Spleen (tissue), 11 donors: Measurements from ENCODE around the gene MMAB. TPM values are rescaled to one million over a fixed set of nuclear protein-coding genes. Genes with fewer than 3 reads are reported as not detected.

Experiments
- DNase-seq: peaks from one replicate; pipeline ENCODE4 v3.0.0-alpha.2; 2020
- H3K27ac ChIP-seq, 8 donors: fragments of 200-600 bp; sonication (generic) in 7 of 8; 1 replicate in 4 of 8; 2 replicates in 4 of 8; pipeline versions ENCODE4 v1.5.0 to v1.8.0; 2016 to 2021; ENCODE audit warnings: inconsistent platforms in 4 of 8, mild to moderate bottlenecking in 4 of 8, moderate library complexity in 1 of 8
- H3K27me3 ChIP-seq, 7 donors: fragments of 200-600 bp; sonication (generic) in 6 of 7; replicated peaks in 1 of 7; 1 replicate in 4 of 7; 2 replicates in 3 of 7; pipeline versions ENCODE4 v1.5.0 to v1.8.0; 2016 to 2021; ENCODE audit warnings: inconsistent platforms in 3 of 7, mild to moderate bottlenecking in 1 of 7
- H3K36me3 ChIP-seq, 6 donors: fragments of 200-600 bp; sonication (generic) in 5 of 6; 1 replicate in 4 of 6; 2 replicates in 2 of 6; pipeline versions ENCODE4 v1.5.0 to v1.8.0; 2016 to 2021; ENCODE audit warnings: inconsistent platforms in 2 of 6
- H3K4me1 ChIP-seq, 6 donors: fragments of 200-600 bp; sonication (generic) in 5 of 6; 1 replicate in 3 of 6; 2 replicates in 3 of 6; pipeline versions ENCODE4 v1.5.0 to v1.8.0; 2016 to 2021; ENCODE audit warnings: inconsistent platforms in 3 of 6
- H3K4me3 ChIP-seq, 8 donors: fragments of 200-600 bp; sonication (generic) in 7 of 8; 1 replicate in 4 of 8; 2 replicates in 4 of 8; pipeline versions ENCODE4 v1.5.0 to v1.8.0; 2016 to 2021; ENCODE audit warnings: inconsistent platforms in 4 of 8, mild to moderate bottlenecking in 4 of 8, moderate library complexity in 2 of 8
- H3K9me3 ChIP-seq, 8 donors: fragments of 200-600 bp; sonication (generic) in 7 of 8; 1 replicate in 4 of 8; 2 replicates in 4 of 8; pipeline versions ENCODE4 v1.5.0 to v1.8.0; 2016 to 2021; ENCODE audit warnings: inconsistent platforms in 4 of 8
- POLR2A ChIP-seq, 3 donors: fragments of 450-650 bp; IDR thresholded peaks; one replicate each; pipeline ENCODE4 v1.5.1; 2017; ENCODE audit warnings: antibody characterized with exemption in 3 of 3, mild to moderate bottlenecking in 1 of 3
- POLR2AphosphoS5 ChIP-seq, 3 donors: sonication (generic); formaldehyde crosslinking; IDR thresholded peaks; one replicate each; pipeline ENCODE4 v1.5.1; 2017; ENCODE audit warnings: antibody characterized with exemption in 3 of 3
- WGBS, 5 donors: extraction: QIAGEN DNeasy Blood & Tissue Kit in 3 of 5; methylation state at CpG; one replicate each; pipeline versions ENCODE4 v1.1.5 to v1.1.7; 2013 to 2018; 5-methylcytosine and 5-hydroxymethylcytosine counted together
- intact Hi-C: fragments of 100-400 bp; cut with DNase I; formaldehyde crosslinking; loops from one replicate; pipeline ENCODE4 v1.15.0; 2023; ENCODE audit warnings: low total_unique reads
- polyA plus RNA-seq, 3 donors: library from polyadenylated mRNA; stranded (reverse); fragments of 200-250 nt; gene quantifications; one replicate each; pipeline ENCODE4 v1.2.1, GENCODE V29; 2013
- total RNA-seq, 7 donors: library from RNA; depleted of rRNA in 3 of 7; stranded (reverse); fragments of >200 nt in 3 of 7; fragmentation: NEBNext Ultra II Directional in 4 of 7; extraction: Animal tissue kit (Norgen Biotek cat#: 25700) in 4 of 7; gene quantifications; one replicate each; pipeline versions ENCODE4 v1.1.0 to v1.2.1, GENCODE V29; 2016 to 2021
- TF ChIP-seq, protein P1 (sequence below), 11 experiments: fragments of 200-600 bp in 7 of 11; fragments of 450-650 bp in 4 of 11; sonication (generic) in 4 of 11; IDR thresholded peaks in 8 of 11; conservative IDR thresholded peaks in 3 of 11; 1 replicate in 7 of 11; 2 replicates in 4 of 11; pipeline versions ENCODE4 v1.4.0 to v1.8.0; 2016 to 2021; ENCODE audit warnings: antibody characterized with exemption in 11 of 11, inconsistent platforms in 4 of 11, mild to moderate bottlenecking in 1 of 11
- donor health status: healthy with polysubstance abuse.
- donor health status: DM: no; HTN: no; CAD: no; lungs with moderate emphysema.
- donor health status: DM: no; HTN: no; CAD: no.
- donor health status: Bipolar disorder and iron deficiency.
- donor health status: healthy.
- donor health status: DM: no; HTN: no; CAD: no.
- donor health status: DM: yes; HTN: yes; CAD: no.

The MMAB gene
- total and polyA plus RNA-seq, 10 donors = 14.5 to 41.7 (median 20.3) TPM

DNA sequence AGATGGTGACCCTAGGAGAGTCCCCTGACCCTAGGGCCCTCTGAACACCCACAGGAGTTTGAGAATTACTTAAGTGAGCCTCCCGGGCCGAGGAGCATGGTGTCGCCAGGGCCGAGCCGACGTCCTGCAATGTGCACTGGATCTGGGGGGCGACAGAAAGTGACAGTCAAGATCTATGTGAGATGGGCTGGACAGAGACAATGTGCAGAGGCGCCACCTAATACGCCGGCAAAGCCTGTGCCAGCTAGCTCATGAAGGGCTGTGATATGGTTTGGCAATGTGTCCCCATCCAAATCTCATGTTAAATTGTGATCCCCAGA lies 11.6 kb downstream of the MMAB start:
- no peak for DNase-seq
- no peak overlapping the region for H3K4me3 ChIP-seq
- no peak overlapping the region for H3K27ac ChIP-seq
- peaks cover 0 to 4% (median 0%) of the 10 kb centered on the region in 6 donors for H3K4me1 ChIP-seq
- H3K27me3 ChIP-seq = no peaks in the 10 kb centered on the region
- peaks cover 0 to 73% (median 37%) of the 10 kb centered on the region in 6 donors for H3K36me3 ChIP-seq
- intact Hi-C loops = no loop called here
- 94 to 98% (median 97%) methylated on average over 4 to 10 of the region's 10 CpGs for WGBS, 5 donors
- H3K9me3 ChIP-seq = peaks cover 0 to 13% (median 11%) of the 10 kb centered on the region in 8 donors
- TF ChIP-seq POLR2AphosphoS5 (IDR thresholded peaks at IDR 0.05) = no peak
- TF ChIP-seq, protein P1, sequence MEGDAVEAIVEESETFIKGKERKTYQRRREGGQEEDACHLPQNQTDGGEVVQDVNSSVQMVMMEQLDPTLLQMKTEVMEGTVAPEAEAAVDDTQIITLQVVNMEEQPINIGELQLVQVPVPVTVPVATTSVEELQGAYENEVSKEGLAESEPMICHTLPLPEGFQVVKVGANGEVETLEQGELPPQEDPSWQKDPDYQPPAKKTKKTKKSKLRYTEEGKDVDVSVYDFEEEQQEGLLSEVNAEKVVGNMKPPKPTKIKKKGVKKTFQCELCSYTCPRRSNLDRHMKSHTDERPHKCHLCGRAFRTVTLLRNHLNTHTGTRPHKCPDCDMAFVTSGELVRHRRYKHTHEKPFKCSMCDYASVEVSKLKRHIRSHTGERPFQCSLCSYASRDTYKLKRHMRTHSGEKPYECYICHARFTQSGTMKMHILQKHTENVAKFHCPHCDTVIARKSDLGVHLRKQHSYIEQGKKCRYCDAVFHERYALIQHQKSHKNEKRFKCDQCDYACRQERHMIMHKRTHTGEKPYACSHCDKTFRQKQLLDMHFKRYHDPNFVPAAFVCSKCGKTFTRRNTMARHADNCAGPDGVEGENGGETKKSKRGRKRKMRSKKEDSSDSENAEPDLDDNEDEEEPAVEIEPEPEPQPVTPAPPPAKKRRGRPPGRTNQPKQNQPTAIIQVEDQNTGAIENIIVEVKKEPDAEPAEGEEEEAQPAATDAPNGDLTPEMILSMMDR (IDR thresholded peaks at IDR 0.05 in 8 of 11, conservative IDR thresholded peaks at IDR 0.05 in 3 of 11) = no peak

- Histone ChIP-seq H3K27me3 (no peaks in the 10 kb centered on the region), H3K36me3 (peaks cover 0 to 69% (median 32%) of the 10 kb centered on the region in 6 donors), H3K4me1 (peaks cover 0 to 6% (median 0%) of the 10 kb centered on the region in 6 donors), H3K4me3 (no peak overlapping the region), H3K9me3 (peaks cover 0 to 13% (median 11%) of the 10 kb centered on the region in 8 donors), H3K27ac (no peak overlapping the region)
- no peak for DNase-seq
- TF ChIP-seq, protein P1 (IDR thresholded peaks at IDR 0.05 in 8 of 11, conservative IDR thresholded peaks at IDR 0.05 in 3 of 11) = no peak
- TF ChIP-seq POLR2AphosphoS5 (IDR thresholded peaks at IDR 0.05) = no peak
- TF ChIP-seq POLR2A (IDR thresholded peaks at IDR 0.05) = no peak
- intact Hi-C loops = no loop called here
- 81 to 94% (median 89%) methylated on average over 21 to 30 of the region's 30 CpGs for WGBS, 5 donors
These were observed 12.2 kb downstream of the MMAB start for GRCh38 chr12:109560867-109561710.

GRCh38 chr12:109559601-109560000 lies 13.7 kb downstream of the MMAB start:
- Histone ChIP-seq H3K27ac (no peak overlapping the region), H3K4me3 (no peak overlapping the region), H3K9me3 (peaks cover 0 to 13% (median 11%) of the 10 kb centered on the region in 8 donors), H3K4me1 (peaks cover 0 to 11% (median 0%) of the 10 kb centered on the region in 6 donors), H3K27me3 (no peaks in the 10 kb centered on the region), H3K36me3 (peaks cover 0 to 54% (median 23%) of the 10 kb centered on the region in 6 donors)
- DNase-seq = no peak
- intact Hi-C loops = no loop called here
- no peak for TF ChIP-seq POLR2A (IDR thresholded peaks at IDR 0.05)
- TF ChIP-seq, protein P1 (IDR thresholded peaks at IDR 0.05 in 8 of 11, conservative IDR thresholded peaks at IDR 0.05 in 3 of 11) = no peak
- TF ChIP-seq POLR2AphosphoS5 (IDR thresholded peaks at IDR 0.05) = peak in 1 of 3 donors; percentile 21
- 93 to 100% (median 97%) methylated on average over 6 to 10 of the region's 10 CpGs for WGBS, 5 donors

GRCh38 chr12:109559200-109559505 lies 14.2 kb downstream of the MMAB start:
- intact Hi-C loops = no loop called here
- Histone ChIP-seq H3K4me1 (peaks cover 0 to 11% (median 0%) of the 10 kb centered on the region in 6 donors), H3K36me3 (peaks cover 0 to 50% (median 21%) of the 10 kb centered on the region in 6 donors), H3K4me3 (no peak overlapping the region), H3K9me3 (peaks cover 0 to 13% (median 11%) of the 10 kb centered on the region in 8 donors), H3K27ac (no peak overlapping the region), H3K27me3 (no peaks in the 10 kb centered on the region)
- DNase-seq = no peak
- 88 to 97% (median 90%) methylated on average over 2 to 6 of the region's 6 CpGs for WGBS, 5 donors
- TF ChIP-seq, protein P1 (IDR thresholded peaks at IDR 0.05 in 8 of 11, conservative IDR thresholded peaks at IDR 0.05 in 3 of 11) = no peak
- TF ChIP-seq POLR2A (IDR thresholded peaks at IDR 0.05) = no peak
- TF ChIP-seq POLR2AphosphoS5 (IDR thresholded peaks at IDR 0.05) = no peak
